KBM-7 (cell line): ENCODE data around the gene ADARB1.
"Not testable (repeated sequence)": the region's sequence is repeated elsewhere in the genome, so short reads cannot be mapped to it uniquely, and the experiment has no call there.

Experiments used
- DNase-seq: peaks from one replicate; pipeline ENCODE4 v3.0.0-alpha.2; 2015
- in situ Hi-C: fragments of 300-500 bp; cut with MboI; formaldehyde crosslinking; loops from 2 replicates; pipeline ENCODE4 v1.14.3; 2020; ENCODE audit warnings: low sequenced_read_pairs, low pct_unique_long_range_greater_than_20kb, mixed read lengths

Gene ADARB1

GRCh38 chr21:45124596-45124995 lies 50.2 kb downstream of the ADARB1 start:
- in situ Hi-C loops = no loop called here
- DNase-seq = no peak

GRCh38 chr21:45125357-45125756 lies 51.0 kb downstream of the ADARB1 start:
- in situ Hi-C loops = loop anchor here (25.0 kb wide), 1 partner anchor 312 kb away; no protein-coding TSS in a partner anchor
- DNase-seq = no peak

- in situ Hi-C loops = loop anchor here (25.0 kb wide), 1 partner anchor 311 kb away; no protein-coding TSS in a partner anchor
- DNase-seq = no peak
Measured at GRCh38 chr21:45126204-45126626, 51.8 kb downstream of the ADARB1 start.

- no peak for DNase-seq
- in situ Hi-C loops = loop anchor here (25.0 kb wide), 1 partner anchor 310 kb away; no protein-coding TSS in a partner anchor
Measured at GRCh38 chr21:45126983-45127382, 52.6 kb downstream of the ADARB1 start.

- in situ Hi-C loops = loop anchor here (25.0 kb wide), 1 partner anchor 309 kb away; no protein-coding TSS in a partner anchor
- DNase-seq = no peak
Measured at GRCh38 chr21:45127937-45128336, 53.6 kb downstream of the ADARB1 start.

GRCh38 chr21:45128613-45129188 lies 54.3 kb downstream of the ADARB1 start:
- in situ Hi-C loops = loop anchor here (25.0 kb wide), 1 partner anchor 309 kb away; no protein-coding TSS in a partner anchor

GRCh38 chr21:45129189-45129923 lies 55.0 kb downstream of the ADARB1 start:
- no peak for DNase-seq
- in situ Hi-C loops = loop anchor here (25.0 kb wide), 1 partner anchor 308 kb away; no protein-coding TSS in a partner anchor

More at GRCh38 chr21:45128613-45129188, 54.3 kb downstream of the ADARB1 start:
- DNase-seq = peak; percentile 64

- in situ Hi-C loops = loop anchor here (10.0 to 25.0 kb wide), 3 partner anchors 176 to 356 kb away; no protein-coding TSS in a partner anchor
- no peak for DNase-seq
Measured at GRCh38 chr21:45130324-45130774, 56.0 kb downstream of the ADARB1 start.

GRCh38 chr21:45131537-45131999 lies 57.2 kb downstream of the ADARB1 start:
- in situ Hi-C loops = loop anchor here (10.0 to 25.0 kb wide), 3 partner anchors 177 to 357 kb away; no protein-coding TSS in a partner anchor
- no peak for DNase-seq

- DNase-seq = no peak
- in situ Hi-C loops = loop anchor here (10.0 to 25.0 kb wide), 3 partner anchors 178 to 358 kb away; no protein-coding TSS in a partner anchor
Measured at GRCh38 chr21:45132841-45133573, 58.6 kb downstream of the ADARB1 start.

- DNase-seq = not testable (repeated sequence)
- in situ Hi-C loops = loop anchor here (10.0 to 25.0 kb wide), 3 partner anchors 179 to 359 kb away; no protein-coding TSS in a partner anchor
Measured at GRCh38 chr21:45133574-45134278, 59.3 kb downstream of the ADARB1 start.

- DNase-seq = no peak
- in situ Hi-C loops = loop anchor here (10.0 to 25.0 kb wide), 3 partner anchors 180 to 360 kb away; no protein-coding TSS in a partner anchor
Measured at GRCh38 chr21:45134279-45135076, 60.1 kb downstream of the ADARB1 start.

GRCh38 chr21:45135122-45135521 lies 60.7 kb downstream of the ADARB1 start:
- DNase-seq = no peak
- in situ Hi-C loops = loop anchor here (10.0 to 25.0 kb wide), 3 partner anchors 180 to 360 kb away; no protein-coding TSS in a partner anchor

- no peak for DNase-seq
- in situ Hi-C loops = loop anchor here (10.0 to 25.0 kb wide), 3 partner anchors 181 to 361 kb away; no protein-coding TSS in a partner anchor
Measured at GRCh38 chr21:45135868-45136267, 61.5 kb downstream of the ADARB1 start.

GRCh38 chr21:45136500-45136899 lies 62.1 kb downstream of the ADARB1 start:
- in situ Hi-C loops = loop anchor here (10.0 to 25.0 kb wide), 3 partner anchors 182 to 362 kb away; no protein-coding TSS in a partner anchor
- DNase-seq = no peak

- DNase-seq = peak; percentile 80
- in situ Hi-C loops = loop anchor here (10.0 to 25.0 kb wide), 3 partner anchors 182 to 362 kb away; no protein-coding TSS in a partner anchor
Measured at GRCh38 chr21:45136927-45137611, 62.7 kb downstream of the ADARB1 start.

GRCh38 chr21:45137612-45137937 lies 63.2 kb downstream of the ADARB1 start:
- in situ Hi-C loops = loop anchor here (10.0 to 25.0 kb wide), 3 partner anchors 183 to 363 kb away; no protein-coding TSS in a partner anchor
- no peak for DNase-seq
